K562 (cell line): ENCODE data around the gene TMEM217. TPM values are rescaled to one million over a fixed set of nuclear protein-coding genes. Genes with fewer than 3 reads are reported as not detected.

ENCODE experiments used
- ARHGAP35 ChIP-seq: fragments of 450-650 bp; IDR thresholded peaks from 2 replicates; pipeline ENCODE4 v1.6.1; 2018; ENCODE audit not compliant: partially characterized antibody
- ARID3A ChIP-seq: IDR thresholded peaks from 2 replicates; pipeline ENCODE4 v1.6.1; 2012; ENCODE audit warnings: low read depth, low read length, improper control_type of control experiment, borderline replicate concordance
- BRF2 ChIP-seq: IDR thresholded peaks from 3 replicates; pipeline ENCODE4 v1.6.1; 2011; ENCODE audit warnings: borderline replicate concordance, mild to moderate bottlenecking; ENCODE audit not compliant: insufficient read length, insufficient read depth
- CUX1 ChIP-seq: fragments of 200-800 bp; sonication (Bioruptor generic); IDR thresholded peaks from 2 replicates; pipeline ENCODE4 v1.6.1; 2016; ENCODE audit warnings: missing genetic modification characterization, missing compliant biosample characterization
- ETV1 ChIP-seq: fragments of 450-650 bp; conservative IDR thresholded peaks from 2 replicates; pipeline ENCODE4 v1.6.1; 2016; ENCODE audit warnings: missing genetic modification characterization, control low read depth, low read depth, missing compliant biosample characterization
- FOSL1 ChIP-seq: fragments of 200-800 bp; sonication (Bioruptor generic); conservative IDR thresholded peaks from 2 replicates; pipeline ENCODE4 v1.6.1; 2016; ENCODE audit warnings: missing genetic modification characterization, missing compliant biosample characterization
- FOXA3 ChIP-seq, 2 experiments: fragments of 450-650 bp in 1 of 2; sonication (generic) in 1 of 2; formaldehyde crosslinking; IDR thresholded peaks in 1 of 2; conservative IDR thresholded peaks in 1 of 2; 2 replicates each; pipeline versions ENCODE4 v1.4.0 to v1.8.0; 2020 to 2022; ENCODE audit warnings: mild to moderate bottlenecking in 2 of 2, missing genetic modification reagents in 1 of 2
- FOXJ3 ChIP-seq: sonication (generic); formaldehyde crosslinking; IDR thresholded peaks from 2 replicates; pipeline ENCODE4 v1.4.0; 2020; ENCODE audit warnings: mild to moderate bottlenecking, missing genetic modification reagents
- GTF2E2 ChIP-seq: fragments of 200-800 bp; sonication (Bioruptor generic); IDR thresholded peaks from 2 replicates; pipeline ENCODE4 v1.6.1; 2016; ENCODE audit warnings: missing genetic modification characterization, missing compliant biosample characterization
- HEY1 ChIP-seq: fragments of 250-450 bp; sonication (Bioruptor Pico); IDR thresholded peaks from 2 replicates; pipeline ENCODE4 v1.5.0; 2020; ENCODE audit warnings: mild to moderate bottlenecking, moderate library complexity, borderline replicate concordance
- MCM3 ChIP-seq: fragments of 450-650 bp; IDR thresholded peaks from 2 replicates; pipeline ENCODE4 v1.6.1; 2016
- NUFIP1 ChIP-seq: fragments of 450-650 bp; IDR thresholded peaks from 2 replicates; pipeline ENCODE4 v1.6.1; 2018; ENCODE audit not compliant: partially characterized antibody
- RBM15 ChIP-seq: fragments of 200-400 bp; formaldehyde crosslinking; IDR thresholded peaks from 2 replicates; pipeline ENCODE4 v1.6.1; 2018; ENCODE audit warnings: mild to moderate bottlenecking, low read length, moderate library complexity; ENCODE audit not compliant: insufficient read depth
- SPI1 ChIP-seq: IDR thresholded peaks from 2 replicates; pipeline ENCODE4 v1.6.1; 2011; ENCODE audit warnings: low read depth, low read length, control low read depth, borderline replicate concordance
- TAF7 ChIP-seq: fragments of 450-650 bp; IDR thresholded peaks from 2 replicates; pipeline ENCODE4 v1.6.1; 2016; ENCODE audit warnings: missing genetic modification characterization, missing compliant biosample characterization
- ZBTB43 ChIP-seq: sonication (generic); formaldehyde crosslinking; IDR thresholded peaks from 2 replicates; pipeline ENCODE4 v1.8.0; 2023; ENCODE audit warnings: mild to moderate bottlenecking, missing genetic modification reagents
- ZNF347 ChIP-seq: fragments of 450-650 bp; formaldehyde crosslinking; IDR thresholded peaks from 2 replicates; pipeline ENCODE4 v1.4.0; 2020; ENCODE audit warnings: low read depth, mild to moderate bottlenecking, moderate library complexity
- ZNF766 ChIP-seq: fragments of 200-800 bp; sonication (Bioruptor generic); conservative IDR thresholded peaks from 2 replicates; pipeline ENCODE4 v1.6.1; 2016; ENCODE audit warnings: missing genetic modification characterization, missing compliant biosample characterization
- polyA plus RNA-seq, 8 experiments: library from polyadenylated mRNA; depleted of rRNA in 4 of 8; stranded (reverse) in 5 of 8; unstranded in 3 of 8; fragments of >200 nt; fragmentation: Nextera tagmentation in 2 of 8; fragmentation: Illumina TruSeq in 1 of 8; extraction: Ambion mirVana in 2 of 8; extraction: Trizol in 1 of 8; gene quantifications; 2 replicates each; pipeline versions ENCODE4 v1.2.1 to v1.2.3, GENCODE V29; 2011 to 2014; ENCODE audit warnings: inconsistent platforms in 1 of 8, missing spikeins in 1 of 8
- total RNA-seq, 7 experiments: library from RNA; depleted of rRNA in 6 of 7; stranded (reverse); fragments of >200 nt in 6 of 7; fragmentation: Illumina TruSeq in 2 of 7; extraction: Trizol in 2 of 7; gene quantifications; 2 replicates each; pipeline versions ENCODE4 v1.2.1 to v1.2.3, GENCODE V29; 2011 to 2021; ENCODE audit warnings: low replicate concordance in 1 of 7

Gene TMEM217
- total and polyA plus RNA-seq, 9 of the 15 experiments (the other 6 are each of a cell fraction or from before 2014, with no cell fraction given), result 1.3 to 8.0 (median 1.9) TPM

- TF ChIP-seq ZBTB43 (CRISPR knock-in tag) (no peak; the same call in 1 of the 2 replicates), MCM3 (no peak), HEY1 (CRISPR knock-in tag) (no peak), CUX1 (CRISPR knock-in tag) (no peak), GTF2E2 (tag) (peak; percentile 80; the same call in 1 of the 2 replicates), ZNF766 (CRISPR knock-in tag) (peak; percentile 89), ARID3A (peak; percentile 96), ARHGAP35 (no peak), NUFIP1 (no peak), ZNF347 (CRISPR knock-in tag) (no peak), ETV1 (tag) (peak; percentile 97), BRF2 (no peak), SPI1 (peak; percentile 99), TAF7 (no peak), FOSL1 (peak; percentile 85), FOXJ3 (CRISPR knock-in tag) (no peak), RBM15 (no peak), FOXA3 (CRISPR knock-in tag; conservative IDR thresholded peaks at IDR 0.05 in 1 of 2, IDR thresholded peaks at IDR 0.05 in 1 of 2) (peak in 1 of 2 experiments; percentile 55; a peak in 1 of 4 replicates)
Observed at GRCh38 chr6:37182736-37183590, 75.0 kb downstream of the TMEM217 start (continued).
